Hematopoietic multipotent progenitor cell treated with erythropoietin and hydrocortisone succinate and interleukin-3 and kit ligand, for 8 days (in vitro differentiated cells): ENCODE data around the gene AKAP6.

ENCODE experiments used
- DNase-seq: peaks from one replicate; pipeline ENCODE4 v3.0.0-alpha.2; 2015

Gene AKAP6

DNA sequence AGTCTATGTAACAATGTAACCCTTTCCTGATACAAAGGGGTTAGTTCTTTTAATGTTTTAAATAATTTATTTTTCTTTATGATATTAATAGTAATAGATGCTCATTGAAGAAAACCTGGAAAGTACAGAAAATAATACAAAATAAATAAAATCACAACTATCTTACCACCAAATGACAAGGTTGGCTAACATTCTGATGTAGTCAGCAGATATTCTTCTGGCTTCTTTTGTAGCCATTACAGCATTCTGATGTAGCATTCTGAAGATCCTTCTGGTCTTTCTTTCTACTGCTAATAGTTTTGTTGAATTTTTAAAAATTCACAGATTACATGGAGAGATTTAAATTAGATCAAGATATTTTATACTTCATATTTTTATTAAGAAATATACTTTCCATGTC, 301.6 kb downstream of the AKAP6 start:
- no peak for DNase-seq

DNA sequence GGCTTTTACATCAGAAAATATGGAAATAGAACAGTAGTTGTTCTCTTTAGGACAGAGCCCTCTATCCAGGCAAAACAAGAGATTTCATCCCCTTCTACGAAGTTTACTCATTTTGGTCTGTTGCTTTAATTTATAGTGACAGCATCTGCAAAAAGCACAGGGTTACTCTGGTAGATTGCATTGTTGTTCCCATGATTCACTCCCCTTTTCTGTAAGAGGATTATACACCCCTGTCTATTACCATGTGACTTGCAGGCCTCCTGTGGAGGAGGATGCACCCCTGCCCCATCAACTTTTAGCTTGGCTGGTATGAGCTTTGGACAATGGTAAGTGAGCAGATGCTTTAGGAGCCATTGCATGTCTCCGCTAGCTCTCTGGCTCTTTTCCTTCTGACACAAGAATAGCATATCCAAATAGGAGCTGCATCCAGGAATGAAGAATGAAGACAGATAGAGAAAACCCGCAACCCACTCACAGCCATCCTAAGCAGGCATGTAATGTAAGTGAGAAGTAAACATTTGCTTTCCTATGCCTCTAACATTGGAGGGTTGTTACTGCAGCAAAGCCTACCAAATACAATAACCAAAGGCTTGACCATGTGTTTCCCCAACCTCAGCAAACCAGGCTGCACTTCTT, 304.2 kb downstream of the AKAP6 start:
- no peak for DNase-seq

GRCh38 chr14:32633930-32634329, 304.8 kb downstream of the AKAP6 start:
- DNase-seq = no peak

DNA sequence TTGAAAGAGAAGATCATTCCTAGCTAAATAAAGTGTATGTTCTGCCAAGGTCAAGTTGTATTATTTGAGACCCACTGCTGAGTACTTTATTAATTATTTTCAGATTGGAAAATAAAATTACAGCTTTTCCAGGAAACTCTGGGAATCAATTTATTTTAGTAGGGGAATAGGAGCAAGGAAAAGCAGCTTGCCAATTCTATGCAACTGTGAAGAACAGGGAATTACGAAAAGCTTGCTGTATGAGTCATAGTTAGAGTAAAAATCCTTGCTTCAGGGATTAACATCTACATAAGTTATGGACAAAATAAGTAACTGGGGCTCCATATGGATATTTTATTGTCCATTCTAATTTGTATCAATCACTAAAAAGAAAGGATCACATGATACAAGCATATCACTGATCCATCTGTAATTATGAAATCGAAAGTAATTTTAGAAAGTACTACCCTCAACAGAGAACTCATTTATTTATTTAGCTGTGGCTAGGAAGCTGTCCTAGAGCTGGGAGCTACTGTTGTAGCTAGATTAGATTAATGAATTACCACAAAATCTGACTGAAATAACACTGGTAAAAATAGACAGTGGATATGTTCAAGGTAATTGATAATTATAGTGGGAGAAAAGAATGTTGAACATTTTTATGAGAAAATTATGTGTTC, 306.1 kb downstream of the AKAP6 start:
- no peak for DNase-seq

GRCh38 chr14:32637582-32637981, 308.5 kb downstream of the AKAP6 start:
- no peak for DNase-seq

GRCh38 chr14:32639208-32639607, 310.1 kb downstream of the AKAP6 start:
- DNase-seq = no peak

DNA sequence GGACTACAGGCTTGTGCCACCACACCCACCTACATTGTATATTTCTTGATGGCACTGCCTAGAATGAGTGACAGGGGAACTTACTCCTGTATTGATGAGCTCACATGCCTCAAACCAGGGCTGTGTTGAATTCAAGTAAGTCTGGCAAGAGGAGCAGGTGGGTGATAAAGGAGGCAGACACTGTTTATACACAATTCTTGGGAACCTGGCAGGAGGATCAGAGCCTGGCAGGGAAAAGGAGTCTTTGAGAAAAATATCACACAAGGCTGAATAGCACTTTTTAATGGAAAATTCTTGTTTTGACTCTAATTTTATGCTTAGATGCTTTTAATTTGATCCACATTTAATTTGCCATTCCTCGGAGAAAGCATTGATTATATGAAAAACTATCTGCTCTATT, 316.5 kb downstream of the AKAP6 start:
- no peak for DNase-seq

GRCh38 chr14:32648434-32648833, 319.3 kb downstream of the AKAP6 start:
- no peak for DNase-seq

DNA sequence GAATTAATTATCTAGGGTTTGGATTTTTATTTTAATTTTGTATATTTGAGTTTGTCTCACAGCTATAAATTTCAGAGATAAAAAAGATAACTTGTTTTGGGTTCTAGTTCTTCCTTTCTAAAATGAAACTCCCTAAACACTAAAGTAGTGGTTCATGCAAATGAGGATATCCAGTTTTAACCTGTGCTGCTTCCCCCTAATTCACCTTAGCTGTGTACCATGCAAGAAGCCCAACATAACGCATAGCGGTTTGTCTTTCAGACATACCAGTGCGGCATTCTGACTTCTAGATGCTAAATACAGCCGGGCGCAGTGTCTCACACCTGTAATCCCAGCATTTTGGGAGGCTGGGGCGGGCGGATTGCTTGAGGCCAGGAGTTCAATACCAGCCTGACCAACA, 320.9 kb downstream of the AKAP6 start:
- DNase-seq = no peak

GRCh38 chr14:32650665-32651064, 321.6 kb downstream of the AKAP6 start:
- DNase-seq = no peak

DNA sequence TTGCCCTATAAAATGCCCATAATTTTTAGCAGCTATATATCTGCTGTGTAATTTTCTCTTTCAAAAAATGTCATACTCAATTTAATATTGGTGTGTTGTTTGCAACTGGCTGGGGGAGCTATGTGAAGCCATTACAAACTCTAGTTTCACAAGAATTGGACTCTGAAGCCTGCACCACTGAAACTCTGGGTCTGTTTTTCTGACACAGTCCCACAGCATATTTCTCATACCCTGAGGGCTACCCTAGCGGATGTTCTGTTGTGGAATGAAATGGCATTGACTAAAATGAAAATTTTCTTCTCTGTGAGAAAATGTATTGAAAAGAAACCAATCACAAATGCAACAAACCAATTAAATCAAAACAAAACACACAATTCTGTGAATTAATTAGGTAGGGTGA, 325.0 kb downstream of the AKAP6 start:
- DNase-seq = no peak

DNA sequence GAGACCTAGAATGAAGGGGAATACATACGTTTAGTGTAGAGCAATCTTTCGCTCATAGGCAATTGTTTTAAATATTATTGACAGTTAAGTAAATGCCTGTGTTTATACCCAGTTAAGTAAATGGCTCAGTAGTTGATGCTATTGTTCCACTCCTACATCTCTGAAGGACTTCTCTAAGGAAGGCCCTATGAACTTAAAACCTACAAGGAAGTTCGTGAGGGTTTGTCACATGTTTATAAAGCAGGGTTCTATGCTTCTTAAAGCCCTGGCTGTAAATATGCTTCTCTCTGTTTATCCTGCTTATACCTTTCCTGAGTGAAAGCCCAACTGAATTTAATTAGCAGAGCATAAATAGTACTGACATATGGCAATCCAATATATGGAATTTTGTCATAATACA, 327.5 kb downstream of the AKAP6 start:
- DNase-seq = no peak

DNA sequence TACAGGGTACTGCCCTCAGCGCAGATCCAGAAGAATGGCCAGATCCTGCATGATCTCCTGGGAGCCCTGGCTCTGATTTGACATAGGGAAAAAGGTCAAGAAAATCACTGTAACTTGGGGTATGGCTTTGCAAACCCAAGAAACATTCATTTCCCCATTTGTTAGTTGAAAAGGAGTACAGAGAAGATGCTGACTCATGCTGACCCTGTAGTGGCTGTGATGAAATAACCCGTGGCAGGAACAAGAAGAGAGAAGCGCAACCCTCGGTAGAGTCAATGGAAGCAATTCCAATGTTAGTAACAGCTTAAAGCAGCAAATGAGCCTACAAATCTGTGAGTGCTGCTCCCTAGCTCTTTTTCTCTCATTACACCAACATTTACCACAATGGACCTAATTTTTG, 328.0 kb downstream of the AKAP6 start:
- peak; percentile 13 for DNase-seq

DNA sequence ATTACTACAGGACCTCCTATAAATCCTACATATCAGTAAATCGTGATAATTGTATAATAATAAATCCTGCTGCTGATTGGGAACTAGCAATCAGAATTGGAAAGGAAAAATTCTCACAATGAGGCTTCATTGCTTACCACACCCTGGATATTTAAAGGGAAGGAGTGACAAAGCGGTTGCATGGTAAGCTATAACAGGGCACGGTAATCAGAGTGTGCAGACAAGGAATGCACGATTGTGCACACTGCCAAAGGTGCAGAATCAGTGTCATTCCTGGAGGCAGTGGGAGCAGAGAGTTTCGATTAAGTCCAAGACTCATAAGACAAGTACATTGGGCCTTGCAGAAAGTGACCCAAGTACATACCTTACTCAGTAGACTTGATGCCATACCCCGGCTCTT, 332.1 kb downstream of the AKAP6 start:
- DNase-seq = no peak

DNA sequence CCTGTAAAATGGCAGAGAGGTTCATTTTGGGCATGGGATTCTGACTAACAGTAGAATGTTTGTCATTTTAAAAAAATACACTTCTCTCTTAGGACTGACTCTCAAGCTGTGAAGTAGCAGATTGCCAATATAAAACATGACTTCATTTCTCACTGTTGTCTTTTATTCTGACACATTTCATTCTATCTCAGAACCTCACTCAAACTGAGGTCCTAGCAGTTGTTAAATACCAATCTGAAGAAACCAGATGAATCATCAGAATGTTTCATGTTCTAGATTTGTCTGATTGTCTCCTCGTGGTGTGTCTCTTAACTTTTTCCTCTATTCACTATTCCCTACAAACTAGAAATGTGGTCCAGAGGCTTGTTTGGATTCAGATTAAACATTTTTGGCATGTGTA, 333.1 kb downstream of the AKAP6 start:
- no peak for DNase-seq

DNA sequence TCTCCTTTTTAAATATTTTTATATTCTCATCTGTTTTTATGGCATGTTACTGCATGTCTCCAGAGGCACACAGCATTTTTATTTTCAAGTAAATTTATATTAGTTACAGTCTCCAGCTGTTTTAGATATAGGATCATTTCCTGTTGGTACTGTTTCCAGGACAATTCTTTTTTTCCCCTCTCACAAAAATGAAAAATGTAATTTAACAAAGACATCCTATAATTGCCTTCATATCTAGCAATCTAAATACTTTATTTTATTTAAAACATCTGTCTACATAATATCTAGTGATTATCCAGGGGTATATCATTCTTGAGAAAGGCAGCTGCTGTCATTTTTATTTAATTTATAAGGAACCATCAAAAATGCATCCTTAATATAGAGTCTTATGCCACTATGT, 337.2 kb downstream of the AKAP6 start:
- no peak for DNase-seq

- DNase-seq = no peak
These were observed 338.2 kb downstream of the AKAP6 start for GRCh38 chr14:32667287-32667686.

DNA sequence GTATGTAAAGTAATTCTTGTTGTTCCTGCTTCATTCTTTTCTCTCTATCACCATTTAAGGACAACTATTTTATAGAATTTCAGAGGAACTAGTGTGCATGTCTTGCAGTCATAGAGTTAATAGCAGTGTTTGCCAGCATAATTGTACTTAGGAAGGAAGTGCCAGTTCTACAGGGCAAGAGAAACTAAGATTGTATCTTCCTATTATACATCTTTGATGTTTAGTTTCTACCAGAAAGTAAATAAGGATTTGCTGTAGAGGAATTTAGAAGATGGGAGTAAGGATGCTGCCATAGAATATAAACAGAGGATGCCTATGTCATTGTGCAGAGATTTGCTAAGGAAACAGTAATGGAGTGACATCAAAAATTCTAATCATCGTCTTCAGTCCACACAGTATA, 338.7 kb downstream of the AKAP6 start:
- DNase-seq = no peak

- DNase-seq = no peak
These were observed 340.3 kb downstream of the AKAP6 start for GRCh38 chr14:32669391-32669790.

- DNase-seq = no peak
These were observed 346.3 kb downstream of the AKAP6 start for GRCh38 chr14:32675433-32675832.

- DNase-seq = no peak
These were observed 348.2 kb downstream of the AKAP6 start for GRCh38 chr14:32677129-32677780.

DNA sequence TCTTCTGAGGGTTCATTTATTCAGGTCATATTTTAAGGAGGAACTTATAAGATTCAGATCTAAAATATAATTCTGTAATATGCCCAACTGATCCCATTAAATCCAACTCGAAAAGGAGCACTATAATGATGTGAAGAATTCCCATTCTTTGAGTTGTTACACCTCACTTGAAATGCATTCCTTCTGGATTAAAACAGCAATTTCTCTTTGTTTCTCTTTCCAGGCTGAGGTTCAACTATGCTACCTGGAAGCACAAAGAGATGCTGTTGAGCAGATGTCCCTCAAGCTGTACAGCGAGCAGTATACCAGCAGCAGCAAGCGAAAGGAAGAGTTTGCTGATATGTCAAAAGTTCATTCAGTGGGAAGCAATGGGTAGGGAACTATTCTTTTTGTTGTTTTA, 349.0 kb downstream of the AKAP6 start:
- DNase-seq = no peak

- no peak for DNase-seq
These were observed 351.0 kb downstream of the AKAP6 start for GRCh38 chr14:32679927-32680612.

- no peak for DNase-seq
These were observed 352.5 kb downstream of the AKAP6 start for GRCh38 chr14:32681598-32681997.
